OCI-LY1 (cell line): Measurements from ENCODE around the gene TRIO.

Experiments used
- EZH2 ChIP-seq: fragments of 200-600 bp; sonication (generic), shearing (Covaris generic); IDR thresholded peaks from 2 replicates; pipeline ENCODE4 v1.8.0; 2017; ENCODE audit warnings: borderline replicate concordance, mixed run types, mild to moderate bottlenecking, antibody characterized with exemption, low read length, moderate library complexity, mixed read lengths
- TF ChIP-seq, protein P1 (sequence below): fragments of 200-600 bp; sonication (generic), shearing (Covaris generic); IDR thresholded peaks from 2 replicates; pipeline ENCODE4 v1.5.1; 2017; ENCODE audit warnings: mild to moderate bottlenecking, antibody characterized with exemption, low read length, moderate library complexity, mixed read lengths

DNA sequence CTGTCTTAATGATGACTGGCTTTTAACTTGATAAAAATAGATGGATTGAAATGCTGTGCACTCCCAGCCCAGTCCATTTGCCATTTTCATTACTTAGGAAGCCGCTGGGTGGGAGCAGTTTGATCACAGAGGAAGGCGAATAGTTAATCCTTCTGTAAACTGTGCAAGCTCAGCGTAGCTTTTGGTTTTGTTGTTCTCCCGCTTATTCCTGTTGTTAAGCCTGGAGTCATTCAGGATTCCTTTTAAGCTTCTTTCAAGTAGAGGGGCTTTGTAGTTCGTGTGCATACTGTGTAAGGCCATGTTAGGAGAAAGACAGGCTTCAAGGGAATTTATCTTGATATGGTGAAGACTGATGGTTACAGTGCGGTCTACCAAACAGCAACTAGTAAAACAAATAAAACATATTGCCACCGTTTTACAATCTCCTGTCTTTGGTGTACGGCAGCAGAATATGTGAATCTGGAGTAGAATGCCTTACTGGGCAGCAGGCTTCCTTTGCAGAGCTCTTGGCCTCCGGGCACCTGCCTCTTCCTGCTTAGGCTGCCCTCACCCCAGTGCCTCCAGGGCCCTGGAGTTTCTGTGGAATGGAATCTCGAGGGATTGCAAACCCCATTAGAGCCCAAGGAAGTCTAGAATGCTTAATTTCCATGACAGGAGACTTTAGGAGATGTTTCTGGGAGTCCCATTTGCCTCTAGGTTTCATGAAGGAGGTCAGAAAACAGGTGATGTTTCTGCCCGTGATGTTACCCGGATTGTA, 141.4 kb downstream of the TRIO start:
- no peak for TF ChIP-seq EZH2
- TF ChIP-seq, protein P1, sequence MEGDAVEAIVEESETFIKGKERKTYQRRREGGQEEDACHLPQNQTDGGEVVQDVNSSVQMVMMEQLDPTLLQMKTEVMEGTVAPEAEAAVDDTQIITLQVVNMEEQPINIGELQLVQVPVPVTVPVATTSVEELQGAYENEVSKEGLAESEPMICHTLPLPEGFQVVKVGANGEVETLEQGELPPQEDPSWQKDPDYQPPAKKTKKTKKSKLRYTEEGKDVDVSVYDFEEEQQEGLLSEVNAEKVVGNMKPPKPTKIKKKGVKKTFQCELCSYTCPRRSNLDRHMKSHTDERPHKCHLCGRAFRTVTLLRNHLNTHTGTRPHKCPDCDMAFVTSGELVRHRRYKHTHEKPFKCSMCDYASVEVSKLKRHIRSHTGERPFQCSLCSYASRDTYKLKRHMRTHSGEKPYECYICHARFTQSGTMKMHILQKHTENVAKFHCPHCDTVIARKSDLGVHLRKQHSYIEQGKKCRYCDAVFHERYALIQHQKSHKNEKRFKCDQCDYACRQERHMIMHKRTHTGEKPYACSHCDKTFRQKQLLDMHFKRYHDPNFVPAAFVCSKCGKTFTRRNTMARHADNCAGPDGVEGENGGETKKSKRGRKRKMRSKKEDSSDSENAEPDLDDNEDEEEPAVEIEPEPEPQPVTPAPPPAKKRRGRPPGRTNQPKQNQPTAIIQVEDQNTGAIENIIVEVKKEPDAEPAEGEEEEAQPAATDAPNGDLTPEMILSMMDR = no peak
